ENCODE results near the gene SLC25A48. TPM values are rescaled to one million over a fixed set of nuclear protein-coding genes. Genes with fewer than 3 reads are reported as not detected.

SLC25A48 gene
- total and polyA plus RNA-seq, 12 donors: not detected

DNA sequence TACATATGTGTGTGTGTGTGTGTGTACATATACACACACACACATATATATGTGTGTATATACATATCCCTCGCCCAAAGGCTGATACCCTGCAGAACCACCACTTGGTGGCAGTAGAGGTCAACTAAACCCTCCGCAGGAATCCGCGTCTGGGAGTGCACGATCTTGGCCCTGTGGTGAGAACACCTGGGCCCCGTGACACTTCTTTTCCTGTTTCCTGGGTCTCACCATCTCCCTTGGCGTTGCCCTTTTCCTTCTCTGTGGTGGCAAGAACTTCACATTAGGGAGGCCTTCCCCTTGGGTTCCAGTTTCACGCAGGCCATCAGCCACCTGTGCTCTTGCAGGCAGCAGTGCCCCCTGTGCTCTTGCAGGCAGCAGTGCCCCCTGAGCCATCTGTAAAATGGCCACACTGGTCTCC, 53.0 kb downstream of the SLC25A48 start:
- intact Hi-C loops (cut with DNase I): loop anchor here (5.0 to 10.0 kb wide), 5 partner anchors 57 to 325 kb away; no protein-coding TSS in a partner anchor
- peak; percentile 43 to 76 (median 61) for DNase-seq
- no peaks in the 10 kb centered on the region for H3K36me3 ChIP-seq (replicated peaks in 1 of 2)

DNA sequence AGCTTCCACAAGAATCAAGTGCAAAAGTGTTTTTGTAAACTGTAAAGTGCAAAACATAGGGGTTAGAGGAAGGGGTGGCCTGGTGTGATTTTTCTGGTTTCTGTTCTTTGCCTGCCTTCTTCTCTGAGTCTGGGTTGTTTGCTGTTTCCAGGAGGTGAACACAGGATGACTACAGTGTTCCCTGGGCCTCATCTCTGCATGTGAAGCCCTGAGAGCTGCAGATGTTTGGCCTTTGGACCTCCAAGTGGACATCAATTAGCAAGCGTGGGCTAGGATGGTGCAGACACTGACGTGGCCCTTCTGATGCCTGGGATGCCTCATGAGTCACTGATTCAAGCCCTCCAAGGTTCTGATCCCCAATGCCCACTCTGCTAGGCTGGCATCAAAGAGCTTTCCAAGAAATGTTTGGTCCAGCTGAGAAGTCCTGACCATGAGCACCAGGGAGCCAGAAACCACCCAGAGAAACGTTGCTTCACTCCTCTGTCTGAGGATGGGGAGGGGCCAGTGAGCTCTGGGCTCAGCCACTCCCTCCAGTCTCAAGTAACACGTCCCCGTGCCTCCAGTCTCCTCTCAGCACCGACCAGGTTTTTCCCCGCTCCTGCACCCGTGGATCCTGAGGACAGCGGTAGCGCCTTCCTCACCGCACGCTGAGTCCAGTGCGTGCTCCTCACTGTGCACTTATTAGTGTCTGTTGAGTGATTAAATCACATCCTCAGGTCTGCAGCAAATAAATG, 53.6 kb downstream of the SLC25A48 start:
- H3K27ac ChIP-seq: no peak overlapping the region
- H3K9me3 ChIP-seq (replicated peaks in 1 of 3): no peaks in the 10 kb centered on the region
- no peaks in the 10 kb centered on the region for H3K4me1 ChIP-seq (replicated peaks in 1 of 2)
- no peaks in the 10 kb centered on the region for H3K36me3 ChIP-seq (replicated peaks in 1 of 2)
- 72 to 77% (median 75%) methylated on average over 12 to 13 of the region's 13 CpGs for WGBS, 4 donors
- no peak overlapping the region for H3K4me3 ChIP-seq
- intact Hi-C loops (cut with DNase I): loop anchor here (5.0 to 10.0 kb wide), 5 partner anchors 57 to 324 kb away; no protein-coding TSS in a partner anchor
- H3K27me3 ChIP-seq: peaks cover 8% of the 10 kb centered on the region
- TF ChIP-seq, protein P1, sequence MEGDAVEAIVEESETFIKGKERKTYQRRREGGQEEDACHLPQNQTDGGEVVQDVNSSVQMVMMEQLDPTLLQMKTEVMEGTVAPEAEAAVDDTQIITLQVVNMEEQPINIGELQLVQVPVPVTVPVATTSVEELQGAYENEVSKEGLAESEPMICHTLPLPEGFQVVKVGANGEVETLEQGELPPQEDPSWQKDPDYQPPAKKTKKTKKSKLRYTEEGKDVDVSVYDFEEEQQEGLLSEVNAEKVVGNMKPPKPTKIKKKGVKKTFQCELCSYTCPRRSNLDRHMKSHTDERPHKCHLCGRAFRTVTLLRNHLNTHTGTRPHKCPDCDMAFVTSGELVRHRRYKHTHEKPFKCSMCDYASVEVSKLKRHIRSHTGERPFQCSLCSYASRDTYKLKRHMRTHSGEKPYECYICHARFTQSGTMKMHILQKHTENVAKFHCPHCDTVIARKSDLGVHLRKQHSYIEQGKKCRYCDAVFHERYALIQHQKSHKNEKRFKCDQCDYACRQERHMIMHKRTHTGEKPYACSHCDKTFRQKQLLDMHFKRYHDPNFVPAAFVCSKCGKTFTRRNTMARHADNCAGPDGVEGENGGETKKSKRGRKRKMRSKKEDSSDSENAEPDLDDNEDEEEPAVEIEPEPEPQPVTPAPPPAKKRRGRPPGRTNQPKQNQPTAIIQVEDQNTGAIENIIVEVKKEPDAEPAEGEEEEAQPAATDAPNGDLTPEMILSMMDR (IDR thresholded peaks at IDR 0.05): no peak
- no peak for TF ChIP-seq POLR2A (IDR thresholded peaks at IDR 0.05)
- no peak for DNase-seq

More for the DNA sequence above, 53.0 kb downstream of the SLC25A48 start:
- Histone ChIP-seq H3K4me3 (no peak overlapping the region), H3K27ac (no peak overlapping the region), H3K9me3 (replicated peaks in 1 of 3) (no peaks in the 10 kb centered on the region), H3K4me1 (replicated peaks in 1 of 2) (no peaks in the 10 kb centered on the region), H3K27me3 (peaks cover 8% of the 10 kb centered on the region)
- TF ChIP-seq, protein P1 (IDR thresholded peaks at IDR 0.05): peak; percentile 73 to 85 (median 83)
- TF ChIP-seq POLR2A (IDR thresholded peaks at IDR 0.05): no peak
- WGBS, 4 donors: 10 to 14% (median 12%) methylated on average over 7 to 8 of the region's 8 CpGs

DNA sequence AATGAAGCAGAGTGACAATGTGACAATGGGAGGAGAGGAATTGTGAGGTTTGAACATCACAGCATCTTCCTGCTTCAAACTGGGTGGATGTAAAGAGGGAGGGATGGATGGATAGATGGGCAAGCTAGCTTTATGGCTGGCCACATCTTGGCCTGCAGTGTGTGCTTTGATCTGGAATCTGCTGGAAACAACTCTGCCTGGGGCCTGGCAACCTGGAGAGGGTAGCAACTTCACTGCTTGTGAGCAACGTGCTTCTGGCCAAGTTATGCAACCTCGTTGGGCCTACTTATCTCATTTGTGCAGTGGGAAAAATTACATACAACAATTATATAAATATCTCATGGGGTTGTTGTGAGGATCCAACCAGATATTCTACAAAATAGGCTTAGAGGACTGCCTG, 55.8 kb downstream of the SLC25A48 start:
- DNase-seq: no peak
- Histone ChIP-seq H3K4me3 (no peak overlapping the region), H3K27ac (no peak overlapping the region), H3K36me3 (replicated peaks in 1 of 2) (no peaks in the 10 kb centered on the region), H3K4me1 (replicated peaks in 1 of 2) (no peaks in the 10 kb centered on the region), H3K27me3 (peaks cover 7% of the 10 kb centered on the region), H3K9me3 (replicated peaks in 1 of 3) (no peaks in the 10 kb centered on the region)
- 56 to 72% (median 62%) methylated on average over 2 of the region's 2 CpGs for WGBS, 4 donors
- intact Hi-C loops (cut with DNase I): no loop called here
- no peak for TF ChIP-seq POLR2A (IDR thresholded peaks at IDR 0.05)
- TF ChIP-seq, protein P1 (IDR thresholded peaks at IDR 0.05): no peak

DNA sequence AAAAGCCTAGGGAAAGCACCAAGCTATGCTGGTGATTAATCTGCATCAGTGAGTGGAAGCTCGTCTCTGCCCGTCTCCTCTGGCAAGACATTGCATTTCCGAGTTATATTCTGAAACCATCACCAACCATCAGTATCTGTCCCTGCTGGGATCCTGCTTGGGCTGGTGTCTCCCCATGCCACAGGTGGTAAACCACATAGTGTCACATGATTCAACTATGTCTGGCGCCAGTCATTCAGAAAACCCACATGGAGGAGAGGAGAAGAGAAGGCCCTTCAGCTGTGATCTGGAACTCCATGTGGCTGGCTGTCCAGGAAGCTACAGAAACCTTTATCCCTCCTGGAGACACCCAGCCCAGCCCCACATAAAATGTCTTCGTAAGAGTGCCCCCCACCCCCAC, 56.4 kb downstream of the SLC25A48 start:
- no peak for DNase-seq
- H3K27ac ChIP-seq: no peak overlapping the region
- H3K36me3 ChIP-seq (replicated peaks in 1 of 2): no peaks in the 10 kb centered on the region
- H3K4me1 ChIP-seq (replicated peaks in 1 of 2): no peaks in the 10 kb centered on the region
- H3K27me3 ChIP-seq: peaks cover 11% of the 10 kb centered on the region
- H3K9me3 ChIP-seq (replicated peaks in 1 of 3): no peaks in the 10 kb centered on the region
- 77 to 88% (median 86%) methylated on average over 5 of the region's 5 CpGs for WGBS, 4 donors
- no peak for TF ChIP-seq POLR2A (IDR thresholded peaks at IDR 0.05)
- TF ChIP-seq, protein P1 (IDR thresholded peaks at IDR 0.05): no peak
- intact Hi-C loops (cut with DNase I): no loop called here
- H3K4me3 ChIP-seq: no peak overlapping the region
